Karpas-422 (cell line): ENCODE measurements around the gene ATP2A2. TPM values are rescaled to one million over a fixed set of nuclear protein-coding genes. Genes with fewer than 3 reads are reported as not detected.

Experiments used
- DNase-seq: peaks from one replicate; pipeline ENCODE4 v3.0.0-alpha.2; 2015
- H2AFZ ChIP-seq: fragments of 200-600 bp; sonication (generic); 2 replicates; pipeline ENCODE4 v1.6.1; 2014; ENCODE audit warnings: antibody characterized with exemption, low read length, mixed read lengths
- H3K27ac ChIP-seq: fragments of 200-600 bp; sonication (generic); 2 replicates; pipeline ENCODE4 v1.5.1; 2014; ENCODE audit warnings: mild to moderate bottlenecking, low read length, moderate library complexity
- H3K27me3 ChIP-seq: fragments of 200-600 bp; sonication (generic); 2 replicates; pipeline ENCODE4 v1.6.1; 2014; ENCODE audit warnings: low read length, mixed read lengths
- H3K36me3 ChIP-seq: fragments of 200-600 bp; sonication (generic); 2 replicates; pipeline ENCODE4 v1.6.1; 2014; ENCODE audit warnings: low read length, mixed read lengths; ENCODE audit not compliant: insufficient read depth
- H3K4me1 ChIP-seq: fragments of 200-600 bp; sonication (generic); 2 replicates; pipeline ENCODE4 v1.6.1; 2014; ENCODE audit warnings: mild to moderate bottlenecking, low read length, mixed read lengths
- H3K4me2 ChIP-seq: fragments of 200-600 bp; sonication (generic); 2 replicates; pipeline ENCODE4 v1.6.1; 2014; ENCODE audit warnings: low read length, low read depth, mild to moderate bottlenecking; ENCODE audit not compliant: poor library complexity, severe bottlenecking
- H3K4me3 ChIP-seq: fragments of 200-600 bp; sonication (generic); 2 replicates; pipeline ENCODE4 v1.5.1; 2014; ENCODE audit warnings: mild to moderate bottlenecking, antibody characterized with exemption, low read length, mixed read lengths
- H3K79me2 ChIP-seq: fragments of 200-600 bp; sonication (generic); 2 replicates; pipeline ENCODE4 v1.6.1; 2014; ENCODE audit warnings: mild to moderate bottlenecking, low read length, mixed read lengths
- H3K9ac ChIP-seq: fragments of 200-600 bp; sonication (generic); 2 replicates; pipeline ENCODE4 v1.6.0; 2014; ENCODE audit warnings: low read length
- H3K9me2 ChIP-seq: fragments of 200-600 bp; sonication (generic), shearing (Covaris generic); replicated peaks from 2 replicates; pipeline ENCODE4 v1.6.0; 2014; ENCODE audit warnings: mild to moderate bottlenecking, low read length, moderate library complexity; ENCODE audit not compliant: insufficient read depth
- H3K9me3 ChIP-seq: fragments of 300-700, 200-600 bp; sonication (generic); 2 replicates; pipeline ENCODE4 v1.6.1; 2014; ENCODE audit warnings: low read length, mixed read lengths
- H4K20me1 ChIP-seq: fragments of 200-600 bp; sonication (generic); 2 replicates; pipeline ENCODE4 v1.6.1; 2014; ENCODE audit warnings: mild to moderate bottlenecking, antibody characterized with exemption, low read length, low read depth; ENCODE audit not compliant: insufficient read depth
- total RNA-seq: library from RNA; depleted of rRNA; stranded (reverse); fragments of >200 nt; shearing (Covaris generic); gene quantifications from 2 replicates; pipeline ENCODE4 v1.2.3, GENCODE V29; 2014; ENCODE audit warnings: low replicate concordance

ATP2A2 gene
- total RNA-seq, 1 experiment from 2014 or later, result 88.5 TPM

GRCh38 chr12:110245369-110245772 is 35.7 kb upstream of the ATP2A2 start:
- no peak overlapping the region for H3K9ac ChIP-seq
- H3K4me3 ChIP-seq, result no peak overlapping the region
- H3K9me2 ChIP-seq, result no peaks in the 10 kb centered on the region
- no peaks in the 10 kb centered on the region for H3K9me3 ChIP-seq
- no peak overlapping the region for H3K27ac ChIP-seq
- no peaks in the 10 kb centered on the region for H3K27me3 ChIP-seq
- DNase-seq, result peak; percentile 82
- H3K4me2 ChIP-seq, result no peak overlapping the region
- peaks cover 5% of the 10 kb centered on the region for H3K4me1 ChIP-seq
- no peaks in the 10 kb centered on the region for H3K36me3 ChIP-seq
- no peaks in the 10 kb centered on the region for H4K20me1 ChIP-seq
- H3K79me2 ChIP-seq, result no peaks in the 10 kb centered on the region
- H2AFZ ChIP-seq, result no peak overlapping the region

GRCh38 chr12:110246636-110247339 is 34.3 kb upstream of the ATP2A2 start:
- Histone ChIP-seq H4K20me1 (no peaks in the 10 kb centered on the region), H3K36me3 (no peaks in the 10 kb centered on the region), H3K79me2 (no peaks in the 10 kb centered on the region), H3K4me2 (no peak overlapping the region), H3K9me2 (no peaks in the 10 kb centered on the region), H3K9ac (no peak overlapping the region), H3K27ac (no peak overlapping the region), H3K4me3 (no peak overlapping the region), H2AFZ (no peak overlapping the region), H3K4me1 (peaks cover 5% of the 10 kb centered on the region), H3K27me3 (no peaks in the 10 kb centered on the region), H3K9me3 (no peaks in the 10 kb centered on the region)
- DNase-seq, result no peak

GRCh38 chr12:110247340-110248095 is 33.5 kb upstream of the ATP2A2 start:
- H3K79me2 ChIP-seq, result no peaks in the 10 kb centered on the region
- H4K20me1 ChIP-seq, result no peaks in the 10 kb centered on the region
- H3K4me1 ChIP-seq, result peaks cover 5% of the 10 kb centered on the region
- no peaks in the 10 kb centered on the region for H3K27me3 ChIP-seq
- H2AFZ ChIP-seq, result no peak overlapping the region
- no peak for DNase-seq
- H3K9me2 ChIP-seq, result no peaks in the 10 kb centered on the region
- H3K4me2 ChIP-seq, result no peak overlapping the region
- no peak overlapping the region for H3K9ac ChIP-seq
- no peak overlapping the region for H3K27ac ChIP-seq
- H3K4me3 ChIP-seq, result no peak overlapping the region
- no peaks in the 10 kb centered on the region for H3K36me3 ChIP-seq
- no peaks in the 10 kb centered on the region for H3K9me3 ChIP-seq

GRCh38 chr12:110248096-110248447 is 33.0 kb upstream of the ATP2A2 start:
- DNase-seq, result no peak

GRCh38 chr12:110249105-110249504 is 31.9 kb upstream of the ATP2A2 start:
- Histone ChIP-seq H3K4me1 (peaks cover 5% of the 10 kb centered on the region), H3K27me3 (no peaks in the 10 kb centered on the region), H3K79me2 (no peaks in the 10 kb centered on the region), H3K27ac (no peak overlapping the region), H3K9me2 (no peaks in the 10 kb centered on the region), H3K36me3 (no peaks in the 10 kb centered on the region), H4K20me1 (no peaks in the 10 kb centered on the region), H3K4me2 (no peak overlapping the region), H2AFZ (no peak overlapping the region), H3K9ac (no peak overlapping the region), H3K4me3 (no peak overlapping the region), H3K9me3 (no peaks in the 10 kb centered on the region)
- no peak for DNase-seq

More at GRCh38 chr12:110248096-110248447, 33.0 kb upstream of the ATP2A2 start:
- Histone ChIP-seq H3K79me2 (no peaks in the 10 kb centered on the region), H3K27me3 (no peaks in the 10 kb centered on the region), H3K4me3 (no peak overlapping the region), H3K27ac (no peak overlapping the region), H2AFZ (no peak overlapping the region), H3K36me3 (no peaks in the 10 kb centered on the region), H3K4me2 (no peak overlapping the region), H3K9me2 (no peaks in the 10 kb centered on the region), H3K4me1 (peaks cover 5% of the 10 kb centered on the region), H3K9me3 (no peaks in the 10 kb centered on the region), H3K9ac (no peak overlapping the region), H4K20me1 (no peaks in the 10 kb centered on the region)

- H3K36me3 ChIP-seq, result no peaks in the 10 kb centered on the region
- no peak overlapping the region for H2AFZ ChIP-seq
- no peaks in the 10 kb centered on the region for H4K20me1 ChIP-seq
- no peaks in the 10 kb centered on the region for H3K9me3 ChIP-seq
- H3K4me1 ChIP-seq, result peaks cover 1% of the 10 kb centered on the region
- H3K4me3 ChIP-seq, result no peak overlapping the region
- no peak for DNase-seq
- no peak overlapping the region for H3K4me2 ChIP-seq
- no peaks in the 10 kb centered on the region for H3K9me2 ChIP-seq
- no peaks in the 10 kb centered on the region for H3K79me2 ChIP-seq
- H3K27me3 ChIP-seq, result no peaks in the 10 kb centered on the region
- no peak overlapping the region for H3K27ac ChIP-seq
- H3K9ac ChIP-seq, result no peak overlapping the region
These were observed 31.3 kb upstream of the ATP2A2 start for GRCh38 chr12:110249716-110250225.

- no peak for DNase-seq
- Histone ChIP-seq H3K36me3 (no peaks in the 10 kb centered on the region), H4K20me1 (no peaks in the 10 kb centered on the region), H3K27ac (no peak overlapping the region), H3K9me2 (no peaks in the 10 kb centered on the region), H3K9me3 (no peaks in the 10 kb centered on the region), H3K27me3 (no peaks in the 10 kb centered on the region), H2AFZ (no peak overlapping the region), H3K4me2 (no peak overlapping the region), H3K4me3 (no peak overlapping the region), H3K9ac (no peak overlapping the region), H3K4me1 (no peaks in the 10 kb centered on the region), H3K79me2 (no peaks in the 10 kb centered on the region)
These were observed 29.7 kb upstream of the ATP2A2 start for GRCh38 chr12:110251381-110251780.

- Histone ChIP-seq H3K4me2 (no peak overlapping the region), H2AFZ (no peak overlapping the region), H3K9ac (no peak overlapping the region), H3K27me3 (no peaks in the 10 kb centered on the region), H3K9me3 (no peaks in the 10 kb centered on the region), H3K79me2 (no peaks in the 10 kb centered on the region), H3K4me3 (no peak overlapping the region), H3K4me1 (no peaks in the 10 kb centered on the region), H3K9me2 (no peaks in the 10 kb centered on the region), H4K20me1 (no peaks in the 10 kb centered on the region), H3K27ac (no peak overlapping the region), H3K36me3 (no peaks in the 10 kb centered on the region)
- no peak for DNase-seq
These were observed 28.3 kb upstream of the ATP2A2 start for GRCh38 chr12:110252716-110253115.
